IMR-90 (cell line): ENCODE measurements around the gene RHOBTB3. TPM values are rescaled to one million over a fixed set of nuclear protein-coding genes. Genes with fewer than 3 reads are reported as not detected.

ENCODE experiments used
- ATAC-seq: fragments of 200-7000 bp; cut with Tn5 transposase; 2 replicates; pipeline ENCODE4 v1.9.1; 2020; ENCODE audit warnings: low read depth, mild to moderate bottlenecking, moderate library complexity
- BruUV-seq: library from RNA; stranded (reverse); fragments of 400-500 nt; replicated peaks from 2 replicates; lab custom pipeline; 2021; lab: Mats Ljungman, UMichigan
- CTCF ChIA-PET: fragments of 300-600 bp; formaldehyde crosslinking; extraction: SDS; loops from one replicate; lab custom pipeline; 2021; ENCODE audit warnings: antibody characterized with exemption; lab: Yijun Ruan, JAX
- POLR2A ChIA-PET: fragments of 300-600 bp; sonication (Branson Sonifier 250); formaldehyde crosslinking; loops from one replicate; lab custom pipeline; 2022; ENCODE audit warnings: antibody characterized with exemption; ENCODE audit not compliant: unreplicated experiment; lab: Charles Lee
- DNase-seq: peaks from one replicate; pipeline ENCODE4 v3.0.0; 2013
- H2AFZ ChIP-seq: replicated peaks from 2 replicates; pipeline ENCODE3; 2013; ENCODE audit warnings: low read length, mild to moderate bottlenecking; ENCODE audit not compliant: poor library complexity
- H2AK5ac ChIP-seq: 2 replicates; pipeline ENCODE4 v1.6.1; 2013; ENCODE audit warnings: low read depth, low read length, inconsistent platforms
- H2AK9ac ChIP-seq: replicated peaks from 2 replicates; pipeline ENCODE3; 2013; ENCODE audit warnings: mild to moderate bottlenecking, low read depth, low read length, moderate library complexity; ENCODE audit not compliant: poor library complexity
- H2BK120ac ChIP-seq: 2 replicates; pipeline ENCODE4 v1.6.1; 2013; ENCODE audit warnings: low read depth, low read length, inconsistent platforms
- H2BK15ac ChIP-seq: 3 replicates; pipeline ENCODE4 v1.6.1; 2013; ENCODE audit warnings: low read depth, low read length, inconsistent platforms
- H2BK20ac ChIP-seq: 2 replicates; pipeline ENCODE4 v1.6.1; 2013; ENCODE audit warnings: low read depth, mild to moderate bottlenecking, inconsistent platforms, low read length, moderate library complexity
- H2BK5ac ChIP-seq: 2 replicates; pipeline ENCODE4 v1.6.1; 2013; ENCODE audit warnings: mild to moderate bottlenecking, low read depth, low read length, inconsistent platforms; ENCODE audit not compliant: poor library complexity, severe bottlenecking
- H3K14ac ChIP-seq: replicated peaks from 2 replicates; pipeline ENCODE4 v1.6.1; 2013; ENCODE audit warnings: low read depth, low read length, inconsistent platforms
- H3K18ac ChIP-seq: 2 replicates; pipeline ENCODE4 v1.6.1; 2013; ENCODE audit warnings: low read depth, low read length, control low read depth
- H3K23ac ChIP-seq: 2 replicates; pipeline ENCODE4 v1.6.1; 2013; ENCODE audit warnings: low read depth, low read length, inconsistent platforms
- H3K27ac ChIP-seq: 2 replicates; pipeline ENCODE4 v1.5.1; 2013; ENCODE audit warnings: mild to moderate bottlenecking, control low read depth, low read length; ENCODE audit not compliant: insufficient read depth
- H3K27me3 ChIP-seq: 2 replicates; pipeline ENCODE4 v1.6.1; 2013; ENCODE audit warnings: low read length; ENCODE audit not compliant: control insufficient read depth, insufficient read depth
- H3K36me3 ChIP-seq: 2 replicates; pipeline ENCODE4 v1.6.1; 2013; ENCODE audit warnings: low read length, mixed read lengths; ENCODE audit not compliant: control insufficient read depth, insufficient read depth
- H3K4ac ChIP-seq: 2 replicates; pipeline ENCODE4 v1.6.1; 2013; ENCODE audit warnings: low read depth, low read length, inconsistent platforms
- H3K4me1 ChIP-seq: 2 replicates; pipeline ENCODE4 v1.6.1; 2013; ENCODE audit warnings: low read length, mixed read lengths; ENCODE audit not compliant: control insufficient read depth, insufficient read depth
- H3K4me2 ChIP-seq: 2 replicates; pipeline ENCODE4 v1.6.1; 2013; ENCODE audit warnings: low read depth, mild to moderate bottlenecking, control low read depth, low read length, moderate library complexity
- H3K4me3 ChIP-seq: 2 replicates; pipeline ENCODE4 v1.5.1; 2013; ENCODE audit warnings: low read depth, mild to moderate bottlenecking, control low read depth, low read length, moderate library complexity; ENCODE audit not compliant: insufficient read depth
- H3K56ac ChIP-seq: 2 replicates; pipeline ENCODE4 v1.6.1; 2013; ENCODE audit warnings: low read length, inconsistent platforms; ENCODE audit not compliant: insufficient read depth; ENCODE audit errors: extremely low read depth
- H3K79me1 ChIP-seq, 2 experiments: 2 replicates each; pipeline ENCODE4 v1.6.1; 2013; ENCODE audit warnings: low read length in 2 of 2, inconsistent platforms in 1 of 2, low read depth in 1 of 2
- H3K9ac ChIP-seq: 2 replicates; pipeline ENCODE4 v1.6.1; 2013; ENCODE audit warnings: low read depth, low read length, control low read depth
- H3K9me1 ChIP-seq: 2 replicates; pipeline ENCODE4 v1.6.1; 2013; ENCODE audit warnings: low read length, inconsistent platforms; ENCODE audit not compliant: insufficient read depth
- H3K9me3 ChIP-seq: 2 replicates; pipeline ENCODE4 v1.6.1; 2013; ENCODE audit warnings: low read length; ENCODE audit not compliant: control insufficient read depth, insufficient read depth
- H4K20me1 ChIP-seq: 2 replicates; pipeline ENCODE4 v1.6.1; 2013; ENCODE audit warnings: low read length, inconsistent platforms; ENCODE audit not compliant: insufficient read depth
- H4K5ac ChIP-seq: 2 replicates; pipeline ENCODE4 v1.6.1; 2013; ENCODE audit warnings: mild to moderate bottlenecking, low read depth, low read length, control low read depth
- H4K8ac ChIP-seq, 2 experiments: 2 replicates each; pipeline ENCODE4 v1.6.1; 2013; ENCODE audit warnings: low read depth in 2 of 2, low read length in 2 of 2, control low read depth in 1 of 2, inconsistent platforms in 1 of 2
- H4K91ac ChIP-seq: 2 replicates; pipeline ENCODE4 v1.6.1; 2013; ENCODE audit warnings: low read depth, low read length, inconsistent platforms; ENCODE audit not compliant: insufficient read depth
- BHLHE40 ChIP-seq: fragments of 150-350 bp; IDR thresholded peaks from 2 replicates; pipeline ENCODE4 v1.6.1; 2016; ENCODE audit warnings: mild to moderate bottlenecking, low read depth, low read length
- CHD1 ChIP-seq: IDR thresholded peaks from 2 replicates; pipeline ENCODE4 v1.6.1; 2012; ENCODE audit warnings: low read depth, low read length, improper control_type of control experiment
- CTCF ChIP-seq: conservative IDR thresholded peaks from 2 replicates; pipeline ENCODE4 v1.5.1; 2012; ENCODE audit warnings: mild to moderate bottlenecking, low read depth, low read length, improper control_type of control experiment
- NFE2L2 ChIP-seq: fragments of 150-350 bp; IDR thresholded peaks from 2 replicates; pipeline ENCODE4 v1.6.1; 2016; ENCODE audit warnings: low read depth, mild to moderate bottlenecking, low read length
- RAD21 ChIP-seq: IDR thresholded peaks from 2 replicates; pipeline ENCODE4 v1.6.1; 2012; ENCODE audit warnings: low read length, improper control_type of control experiment
- RFX5 ChIP-seq: IDR thresholded peaks from 2 replicates; pipeline ENCODE4 v1.8.0; 2012; ENCODE audit warnings: low read depth, mild to moderate bottlenecking, low read length, moderate library complexity
- SMC3 ChIP-seq: fragments of 150-350 bp; IDR thresholded peaks from 2 replicates; pipeline ENCODE4 v1.6.1; 2016; ENCODE audit warnings: low read depth, mild to moderate bottlenecking, antibody characterized with exemption, low read length, moderate library complexity
- USF2 ChIP-seq: fragments of 150-350 bp; IDR thresholded peaks from 2 replicates; pipeline ENCODE4 v1.6.1; 2017; ENCODE audit warnings: mild to moderate bottlenecking, antibody characterized with exemption, low read length, low read depth
- WGBS, 2 experiments: methylation state at CpG; one replicate each; pipeline versions ENCODE4 v1.1.5 to v1.1.7; 2013; ENCODE audit warnings: missing lambda C conversion rate in 2 of 2; ENCODE audit not compliant: insufficient read length in 1 of 2; ENCODE audit errors: extremely low coverage in 2 of 2; 5-methylcytosine and 5-hydroxymethylcytosine counted together
- dilution Hi-C: fragments of 300-500 bp; cut with HindIII; formaldehyde crosslinking; loops from one replicate; pipeline ENCODE4 v1.14.3; 2018; ENCODE audit warnings: low sequenced_read_pairs; ENCODE audit not compliant: unreplicated experiment
- in situ Hi-C: fragments of 300-500 bp; cut with MboI; formaldehyde crosslinking; loops from 3 replicates; pipeline ENCODE4 v1.14.3; 2019; ENCODE audit warnings: low sequenced_read_pairs, inconsistent platforms, mixed read lengths
- intact Hi-C: fragments of 100-400 bp; cut with micrococcal nuclease; formaldehyde crosslinking; loops from 2 replicates; pipeline ENCODE4 v1.10.0; 2022
- polyA plus RNA-seq, 3 experiments: library from polyadenylated mRNA; depleted of rRNA; stranded (reverse); fragments of >200 nt; gene quantifications; 2 replicates each; pipeline ENCODE4 v1.2.3, GENCODE V29; 2012; ENCODE audit warnings: low replicate concordance in 1 of 3
- total RNA-seq: library from RNA; depleted of rRNA; stranded (reverse); fragments of >200 nt; gene quantifications from 2 replicates; pipeline ENCODE4 v1.2.3, GENCODE V29; 2012

Gene RHOBTB3
- total and polyA plus RNA-seq, 2 of the 4 experiments (the other 2 are of a cell fraction), result 117 to 447 TPM

- Histone ChIP-seq H3K23ac (no peak overlapping the region), H3K36me3 (no peaks in the 10 kb centered on the region), H4K8ac (no peak overlapping the region), H4K91ac (no peak overlapping the region; the same call in 1 of the 2 replicates), H2BK5ac (no peak overlapping the region), H2AK9ac (no peak overlapping the region), H3K27ac (no peak overlapping the region), H3K9me3 (no peaks in the 10 kb centered on the region), H3K18ac (no peak overlapping the region), H3K56ac (no peak overlapping the region), H2BK20ac (no peak overlapping the region), H3K9ac (no peak overlapping the region), H3K4me3 (no peak overlapping the region), H3K4me2 (no peak overlapping the region), H3K14ac (no peak overlapping the region), H2BK15ac (no peak overlapping the region), H2BK120ac (0 out of 2 replicates have a peak overlapping the region, but pooled peaks have one; percentile 10), H3K79me1 (no peaks in the 10 kb centered on the region), H3K4ac (no peak overlapping the region), H2AK5ac (no peak overlapping the region), H3K9me1 (peaks cover 3% of the 10 kb centered on the region; the same call in 1 of the 2 replicates), H4K5ac (no peak overlapping the region), H4K20me1 (no peaks in the 10 kb centered on the region), H3K4me1 (peaks cover 15% of the 10 kb centered on the region), H2AFZ (no peak overlapping the region), H3K27me3 (no peaks in the 10 kb centered on the region)
- DNase-seq, result no peak
- in situ Hi-C loops, result loop anchor here (10.0 kb wide), 2 partner anchors 175 to 285 kb away; partner anchors contain the start of genes ARSK and SKIC3
- no peak for ATAC-seq
- intact Hi-C loops, result no loop called here
- no TSS peak for BruUV-seq
- WGBS, 2 experiments, result no CpG with 5 or more reads among the region's 2 CpGs
- POLR2A ChIA-PET, result no interaction called here
- dilution Hi-C loops, result no loop called here
- no peak for TF ChIP-seq RFX5
- TF ChIP-seq USF2, result no peak
- TF ChIP-seq CTCF, result no peak
- no peak for TF ChIP-seq SMC3
- no peak for TF ChIP-seq RAD21
- TF ChIP-seq BHLHE40, result no peak
- TF ChIP-seq NFE2L2, result no peak
- TF ChIP-seq CHD1, result no peak
- CTCF ChIA-PET, result no interaction called here
Observed at GRCh38 chr5:95839658-95840057, 108.5 kb downstream of the RHOBTB3 start.
